Smooth muscle cell (in vitro differentiated cells): ENCODE data around the gene SLC25A11. TPM values are rescaled to one million over a fixed set of nuclear protein-coding genes. Genes with fewer than 3 reads are reported as not detected.
A peak's percentile ranks its signal among the peaks of the same experiment; 100 is the strongest.

Experiments used
- DNase-seq: peaks from one replicate; lab custom pipeline; 2025; ENCODE audit not compliant: unreplicated experiment; lab: John Stamatoyannopoulos, UW
- H2AFZ ChIP-seq: fragments of 200-600 bp; sonication (generic); 2 replicates; pipeline ENCODE4 v1.6.0; 2016; ENCODE audit warnings: antibody characterized with exemption, low read depth, mild to moderate bottlenecking
- H3F3A ChIP-seq: fragments of 200-600 bp; sonication (generic); 2 replicates; pipeline ENCODE4 v1.6.0; 2017; ENCODE audit warnings: antibody characterized with exemption, low read depth
- H3K27ac ChIP-seq: fragments of 200-600 bp; sonication (generic); 2 replicates; pipeline ENCODE4 v1.5.1; 2016; ENCODE audit warnings: low read depth, mild to moderate bottlenecking
- H3K27me3 ChIP-seq: fragments of 200-600 bp; sonication (generic); 2 replicates; pipeline ENCODE4 v1.6.1; 2016; ENCODE audit warnings: low read depth, mild to moderate bottlenecking
- H3K36me3 ChIP-seq: fragments of 200-600 bp; sonication (generic); 2 replicates; pipeline ENCODE4 v1.5.1; 2016; ENCODE audit warnings: low read depth
- H3K4me1 ChIP-seq: fragments of 200-600 bp; sonication (generic); 2 replicates; pipeline ENCODE4 v1.5.1; 2016; ENCODE audit warnings: low read depth
- H3K4me2 ChIP-seq: fragments of 200-600 bp; sonication (generic); 2 replicates; pipeline ENCODE4 v1.6.0; 2016; ENCODE audit warnings: mild to moderate bottlenecking
- H3K4me3 ChIP-seq: fragments of 200-600 bp; sonication (generic); 2 replicates; pipeline ENCODE4 v1.5.1; 2016; ENCODE audit warnings: mild to moderate bottlenecking
- H3K79me2 ChIP-seq: fragments of 200-600 bp; sonication (generic); 2 replicates; pipeline ENCODE4 v1.6.0; 2016; ENCODE audit warnings: low read depth, mild to moderate bottlenecking
- H3K9ac ChIP-seq: fragments of 200-600 bp; sonication (generic); 2 replicates; pipeline ENCODE4 v1.6.0; 2016; ENCODE audit warnings: low read depth
- H3K9me3 ChIP-seq: fragments of 200-600 bp; sonication (generic); replicated peaks from 2 replicates; pipeline ENCODE4 v1.5.1; 2016; ENCODE audit warnings: low read depth
- H4K20me1 ChIP-seq: fragments of 200-600 bp; sonication (generic); 2 replicates; pipeline ENCODE4 v1.6.0; 2016; ENCODE audit warnings: low read depth
- WGBS: methylation state at CpG from one replicate; pipeline ENCODE4 v1.1.7; 2016; ENCODE audit warnings: low lambda C conversion rate; 5-methylcytosine and 5-hydroxymethylcytosine counted together
- polyA plus RNA-seq: library from polyadenylated mRNA; unstranded; fragments of >200 nt; fragmentation: Nextera tagmentation; extraction: Ambion mirVana; gene quantifications from 2 replicates; pipeline ENCODE4 v1.2.1, GENCODE V29; 2016
- total RNA-seq: library from RNA; depleted of rRNA; stranded (reverse); fragments of >200 nt; gene quantifications from 2 replicates; pipeline ENCODE4 v1.2.3, GENCODE V29; 2014
- TF ChIP-seq, protein P1 (sequence below): fragments of 200-600 bp; sonication (generic); IDR thresholded peaks from 2 replicates; pipeline ENCODE4 v1.5.1; 2017; ENCODE audit warnings: borderline replicate concordance, mild to moderate bottlenecking, antibody characterized with exemption; ENCODE audit not compliant: insufficient read depth, poor library complexity, severe bottlenecking

The SLC25A11 gene
- total and polyA plus RNA-seq, 2 experiments from 2014 or later: 29.9 to 67.5 TPM

DNA sequence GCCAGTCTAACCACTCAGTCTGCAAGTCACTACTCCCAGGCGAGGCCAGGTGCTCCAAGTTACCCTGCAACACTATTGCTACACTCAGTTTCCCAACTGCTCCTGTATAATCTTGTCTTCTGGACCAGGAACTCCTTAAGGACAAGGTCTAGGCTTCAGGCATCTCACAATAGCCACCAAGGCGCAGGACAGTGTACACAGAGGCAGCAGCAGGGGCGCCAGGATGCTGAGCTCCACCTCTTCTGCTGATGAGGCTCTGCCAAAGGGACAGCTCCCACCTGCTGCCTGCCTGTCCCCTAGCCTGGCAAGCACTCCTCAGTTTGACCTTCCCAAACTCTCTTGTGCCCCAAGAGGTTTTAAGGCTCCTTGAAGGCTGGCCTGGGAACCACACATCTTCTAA is 3.4 kb downstream of the SLC25A11 start:
- no peak overlapping the region for H3K27ac ChIP-seq
- H3K27me3 ChIP-seq: no peaks in the 10 kb centered on the region
- no peak overlapping the region for H3K4me3 ChIP-seq
- H3K4me1 ChIP-seq: peaks cover 11% of the 10 kb centered on the region
- H3K4me2 ChIP-seq: no peak overlapping the region
- no peak overlapping the region for H2AFZ ChIP-seq
- no peaks in the 10 kb centered on the region for H3K9me3 ChIP-seq
- peaks cover 18% of the 10 kb centered on the region for H3K79me2 ChIP-seq
- DNase-seq: no peak
- no peaks in the 10 kb centered on the region for H3K36me3 ChIP-seq
- 92% methylated on average over 3 of the region's 3 CpGs for WGBS
- TF ChIP-seq, protein P1, sequence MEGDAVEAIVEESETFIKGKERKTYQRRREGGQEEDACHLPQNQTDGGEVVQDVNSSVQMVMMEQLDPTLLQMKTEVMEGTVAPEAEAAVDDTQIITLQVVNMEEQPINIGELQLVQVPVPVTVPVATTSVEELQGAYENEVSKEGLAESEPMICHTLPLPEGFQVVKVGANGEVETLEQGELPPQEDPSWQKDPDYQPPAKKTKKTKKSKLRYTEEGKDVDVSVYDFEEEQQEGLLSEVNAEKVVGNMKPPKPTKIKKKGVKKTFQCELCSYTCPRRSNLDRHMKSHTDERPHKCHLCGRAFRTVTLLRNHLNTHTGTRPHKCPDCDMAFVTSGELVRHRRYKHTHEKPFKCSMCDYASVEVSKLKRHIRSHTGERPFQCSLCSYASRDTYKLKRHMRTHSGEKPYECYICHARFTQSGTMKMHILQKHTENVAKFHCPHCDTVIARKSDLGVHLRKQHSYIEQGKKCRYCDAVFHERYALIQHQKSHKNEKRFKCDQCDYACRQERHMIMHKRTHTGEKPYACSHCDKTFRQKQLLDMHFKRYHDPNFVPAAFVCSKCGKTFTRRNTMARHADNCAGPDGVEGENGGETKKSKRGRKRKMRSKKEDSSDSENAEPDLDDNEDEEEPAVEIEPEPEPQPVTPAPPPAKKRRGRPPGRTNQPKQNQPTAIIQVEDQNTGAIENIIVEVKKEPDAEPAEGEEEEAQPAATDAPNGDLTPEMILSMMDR: no peak
- H4K20me1 ChIP-seq: no peaks in the 10 kb centered on the region
- peaks cover under 1% of the 10 kb centered on the region for H3F3A ChIP-seq
- H3K9ac ChIP-seq: no peak overlapping the region

DNA sequence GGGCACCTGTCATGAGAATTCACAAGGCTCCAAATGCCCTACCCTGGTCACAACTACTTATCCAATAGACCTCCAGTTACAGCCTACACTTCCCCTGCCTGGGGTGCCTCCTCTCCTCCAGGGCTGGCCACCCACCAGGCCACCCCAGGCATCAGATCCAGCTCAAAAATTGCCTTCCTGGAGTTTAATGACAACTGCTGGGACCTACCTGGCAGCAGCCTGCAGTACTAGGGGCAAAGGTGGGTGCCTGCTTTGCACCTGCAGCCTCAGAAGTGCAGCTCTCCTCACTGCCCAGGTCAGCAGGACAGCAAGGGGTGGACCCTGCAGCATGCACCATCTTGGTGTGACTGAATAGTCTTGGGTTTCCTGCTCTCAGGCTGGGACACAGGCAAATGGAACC is 4.2 kb downstream of the SLC25A11 start:
- H3F3A ChIP-seq: no peaks in the 10 kb centered on the region
- no peak for DNase-seq
- H3K27ac ChIP-seq: no peak overlapping the region
- TF ChIP-seq, protein P1: no peak
- peaks cover 11% of the 10 kb centered on the region for H3K79me2 ChIP-seq
- H3K36me3 ChIP-seq: no peaks in the 10 kb centered on the region
- no peaks in the 10 kb centered on the region for H4K20me1 ChIP-seq
- no peak overlapping the region for H3K4me3 ChIP-seq
- H3K27me3 ChIP-seq: no peaks in the 10 kb centered on the region
- H3K9me3 ChIP-seq: no peaks in the 10 kb centered on the region
- no peak overlapping the region for H3K9ac ChIP-seq
- H3K4me2 ChIP-seq: no peak overlapping the region
- H2AFZ ChIP-seq: no peak overlapping the region
- peaks cover 5% of the 10 kb centered on the region for H3K4me1 ChIP-seq

DNA sequence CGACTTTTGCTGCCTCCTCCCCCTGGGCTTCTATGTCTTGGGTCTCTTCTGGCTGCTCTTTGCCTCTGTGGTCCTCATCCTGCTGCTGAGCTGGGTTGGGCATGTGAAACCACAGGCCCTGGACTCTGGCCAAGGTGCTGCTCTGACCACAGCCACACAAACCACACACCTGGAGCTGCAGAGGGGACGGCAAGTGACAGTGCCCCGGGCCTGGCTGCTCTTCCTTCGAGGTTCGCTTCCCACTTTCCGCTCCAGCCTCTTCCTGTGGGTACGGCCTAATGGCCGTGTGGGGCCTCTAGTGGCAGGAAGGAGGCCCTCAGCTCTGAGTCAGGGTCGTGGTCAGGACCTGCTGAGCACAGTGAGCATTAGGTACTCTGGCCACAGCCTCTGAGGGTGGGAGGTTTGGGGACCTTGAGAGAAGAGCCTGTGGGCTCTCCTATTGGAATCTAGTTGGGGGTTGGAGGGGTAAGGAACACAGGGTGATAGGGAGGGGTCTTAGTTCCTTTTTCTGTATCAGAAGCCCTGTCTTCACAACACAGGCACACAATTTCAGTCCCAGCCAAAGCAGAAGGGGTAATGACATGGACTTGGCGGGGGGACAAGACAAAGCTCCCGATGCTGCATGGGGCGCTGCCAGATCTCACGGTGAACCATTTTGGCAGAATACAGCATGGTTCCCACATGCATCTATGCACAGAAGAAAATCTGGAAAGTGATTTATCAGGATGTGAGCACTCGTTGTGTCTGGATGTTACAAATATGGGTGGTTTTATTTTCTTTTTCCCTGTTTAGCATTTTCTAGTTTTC is 5.5 kb downstream of the SLC25A11 start:
- H4K20me1 ChIP-seq: no peaks in the 10 kb centered on the region
- peaks cover 5% of the 10 kb centered on the region for H3K4me1 ChIP-seq
- H3K4me3 ChIP-seq: no peak overlapping the region
- no peak overlapping the region for H3K27ac ChIP-seq
- no peak overlapping the region for H3K9ac ChIP-seq
- peak overlapping the region; percentile 61 for H3K4me2 ChIP-seq
- H3K27me3 ChIP-seq: no peaks in the 10 kb centered on the region
- H3F3A ChIP-seq: no peaks in the 10 kb centered on the region
- WGBS: 57% methylated on average over 14 of the region's 14 CpGs
- no peaks in the 10 kb centered on the region for H3K36me3 ChIP-seq
- H3K79me2 ChIP-seq: peaks cover 11% of the 10 kb centered on the region
- DNase-seq: no peak
- TF ChIP-seq, protein P1: peak; percentile 11
- no peaks in the 10 kb centered on the region for H3K9me3 ChIP-seq
- H2AFZ ChIP-seq: no peak overlapping the region

DNA sequence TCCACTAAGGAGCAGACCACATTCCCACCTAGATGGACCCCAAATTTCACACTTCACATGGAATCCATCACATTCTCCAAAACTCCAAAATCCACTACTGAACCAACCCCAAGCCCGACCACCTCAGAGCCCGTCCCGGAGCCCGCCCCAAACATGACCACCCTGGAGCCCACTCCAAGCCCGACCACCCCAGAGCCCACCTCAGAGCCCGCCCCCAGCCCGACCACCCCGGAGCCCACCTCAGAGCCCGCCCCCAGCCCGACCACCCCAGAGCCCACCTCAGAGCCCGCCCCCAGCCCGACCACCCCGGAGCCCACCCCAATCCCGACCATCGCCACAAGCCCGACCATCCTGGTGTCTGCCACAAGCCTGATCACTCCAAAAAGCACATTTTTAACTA is 6.2 kb downstream of the SLC25A11 start:
- H3K9me3 ChIP-seq: no peaks in the 10 kb centered on the region
- peak overlapping the region; percentile 61 for H3K4me2 ChIP-seq
- H3K9ac ChIP-seq: no peak overlapping the region
- H3F3A ChIP-seq: no peaks in the 10 kb centered on the region
- H3K27me3 ChIP-seq: no peaks in the 10 kb centered on the region
- H3K36me3 ChIP-seq: no peaks in the 10 kb centered on the region
- H3K4me1 ChIP-seq: peaks cover under 1% of the 10 kb centered on the region
- peaks cover 6% of the 10 kb centered on the region for H3K79me2 ChIP-seq
- TF ChIP-seq, protein P1: no peak
- H4K20me1 ChIP-seq: no peaks in the 10 kb centered on the region
- H3K4me3 ChIP-seq: no peak overlapping the region
- no peak overlapping the region for H2AFZ ChIP-seq
- WGBS: 97% methylated on average over 6 of the region's 16 CpGs
- no peak for DNase-seq
- H3K27ac ChIP-seq: no peak overlapping the region
